GM21390 (cell line): ENCODE data around the gene SLC9A5.

Experiments used
- ATAC-seq: cut with Tn5 transposase; IDR thresholded peaks from one replicate; pipeline ENCODE4 v1.9.1; 2021; ENCODE audit not compliant: unreplicated experiment

The SLC9A5 gene

GRCh38 chr16:67305216-67306071 lies 56.7 kb downstream of the SLC9A5 start:
- no peak for ATAC-seq

DNA sequence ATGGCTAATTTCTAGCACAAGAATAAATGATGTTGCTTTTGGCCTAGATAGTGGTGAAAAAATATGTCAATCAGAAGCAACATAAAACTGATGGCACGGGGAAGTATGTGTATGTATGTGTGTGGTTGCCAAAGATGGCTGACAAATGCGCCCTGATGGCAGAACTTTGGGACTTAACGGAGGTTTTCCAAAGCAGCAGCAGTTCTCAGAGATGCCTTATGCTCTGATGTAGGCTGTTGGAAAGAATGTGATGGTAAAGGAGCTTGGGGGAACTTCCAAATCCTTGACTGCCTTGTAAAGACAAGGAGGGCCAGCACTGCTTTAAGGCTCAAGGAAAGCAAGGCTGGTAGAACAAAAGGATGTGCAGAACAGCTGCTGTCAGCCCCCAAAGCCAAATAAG lies 61.8 kb downstream of the SLC9A5 start:
- ATAC-seq = no peak

- no peak for ATAC-seq
Measured at GRCh38 chr16:67311607-67312488, 63.1 kb downstream of the SLC9A5 start.

- no peak for ATAC-seq
Measured at GRCh38 chr16:67312719-67313118, 63.9 kb downstream of the SLC9A5 start.

GRCh38 chr16:67317853-67318252 lies 69.1 kb downstream of the SLC9A5 start:
- ATAC-seq = no peak
